Neural cell (in vitro differentiated cells): ENCODE results near the gene LHX4.

Source experiments
- CTCF ChIP-seq: fragments of 450-650 bp; IDR thresholded peaks from 2 replicates; pipeline ENCODE4 v1.5.1; 2014; ENCODE audit warnings: antibody characterized with exemption, mild to moderate bottlenecking, moderate library complexity; ENCODE audit not compliant: poor library complexity, severe bottlenecking
- EP300 ChIP-seq: fragments of 450-650 bp; conservative IDR thresholded peaks from 2 replicates; pipeline ENCODE4 v1.6.1; 2014; ENCODE audit warnings: antibody characterized with exemption, mild to moderate bottlenecking, moderate library complexity; ENCODE audit not compliant: poor library complexity, severe bottlenecking
- EZH2 ChIP-seq: fragments of 200-600, 300-800 bp; shearing (Covaris generic), sonication (generic); IDR thresholded peaks from 2 replicates; pipeline ENCODE4 v1.6.1; 2014; ENCODE audit warnings: antibody characterized with exemption, low read length, borderline replicate concordance, mild to moderate bottlenecking; ENCODE audit not compliant: insufficient read depth, poor library complexity, severe bottlenecking
- MXI1 ChIP-seq: fragments of 450-650 bp; conservative IDR thresholded peaks from 2 replicates; pipeline ENCODE4 v1.6.1; 2014; ENCODE audit warnings: antibody characterized with exemption, mild to moderate bottlenecking; ENCODE audit not compliant: poor library complexity, severe bottlenecking
- POLR2AphosphoS5 ChIP-seq: IDR thresholded peaks from 2 replicates; pipeline ENCODE4 v1.6.1; 2012
- REST ChIP-seq: IDR thresholded peaks from 2 replicates; pipeline ENCODE4 v1.6.1; 2012; ENCODE audit warnings: borderline replicate concordance
- SMC3 ChIP-seq: fragments of 450-650 bp; conservative IDR thresholded peaks from 2 replicates; pipeline ENCODE4 v1.6.1; 2014; ENCODE audit warnings: antibody characterized with exemption, mild to moderate bottlenecking, moderate library complexity; ENCODE audit not compliant: poor library complexity

GRCh38 chr1:180188091-180188506, 42.0 kb upstream of the LHX4 start:
- TF ChIP-seq POLR2AphosphoS5 (no peak), SMC3 (peak; percentile 81), EP300 (no peak), EZH2 (no peak), CTCF (peak; percentile 75), REST (no peak), MXI1 (no peak)
